Inflammatory macrophage treated with lipopolysaccharide for 4 hours (primary cell): ENCODE results near the gene CCL25.
"Not testable (repeated sequence)": the region's sequence is repeated elsewhere in the genome, so short reads cannot be mapped to it uniquely, and the experiment has no call there.

Experiments
- DNase-seq: peaks from one replicate; pipeline ENCODE4 v3.0.0-alpha.2; 2020

CCL25 gene

GRCh38 chr19:8087876-8088275 is 35.3 kb downstream of the CCL25 start:
- DNase-seq: no peak

GRCh38 chr19:8088752-8089663 is 36.4 kb downstream of the CCL25 start:
- no peak for DNase-seq

GRCh38 chr19:8089664-8090601 is 37.4 kb downstream of the CCL25 start:
- no peak for DNase-seq

GRCh38 chr19:8090950-8091349 is 38.4 kb downstream of the CCL25 start:
- DNase-seq: no peak

- no peak for DNase-seq
These were observed 41.2 kb downstream of the CCL25 start for GRCh38 chr19:8093740-8094139.

GRCh38 chr19:8094336-8094735 is 41.8 kb downstream of the CCL25 start:
- DNase-seq: no peak

GRCh38 chr19:8095354-8095886 is 42.9 kb downstream of the CCL25 start:
- no peak for DNase-seq

- no peak for DNase-seq
These were observed 43.5 kb downstream of the CCL25 start for GRCh38 chr19:8096071-8096470.

- no peak for DNase-seq
These were observed 44.6 kb downstream of the CCL25 start for GRCh38 chr19:8097198-8097597.

- DNase-seq: no peak
These were observed 45.4 kb downstream of the CCL25 start for GRCh38 chr19:8097681-8098567.

GRCh38 chr19:8101311-8101710 is 48.8 kb downstream of the CCL25 start:
- no peak for DNase-seq

- not testable (repeated sequence) for DNase-seq
These were observed 49.4 kb downstream of the CCL25 start for GRCh38 chr19:8101910-8102309.

- DNase-seq: no peak
These were observed 52.9 kb downstream of the CCL25 start for GRCh38 chr19:8105471-8105870.

GRCh38 chr19:8107301-8107903 is 54.8 kb downstream of the CCL25 start:
- DNase-seq: no peak

GRCh38 chr19:8108560-8109445 is 56.2 kb downstream of the CCL25 start:
- no peak for DNase-seq

- DNase-seq: no peak
These were observed 56.9 kb downstream of the CCL25 start for GRCh38 chr19:8109455-8109854.

- DNase-seq: no peak
These were observed 57.5 kb downstream of the CCL25 start for GRCh38 chr19:8109890-8110662.

- DNase-seq: no peak
These were observed 58.4 kb downstream of the CCL25 start for GRCh38 chr19:8110931-8111330.

GRCh38 chr19:8111376-8111775 is 58.8 kb downstream of the CCL25 start:
- no peak for DNase-seq
